ENCODE results near the gene ASPN. TPM values are rescaled to one million over a fixed set of nuclear protein-coding genes. Genes with fewer than 3 reads are reported as not detected.

ASPN gene
- total and polyA plus RNA-seq, 9 of the 15 experiments (the other 6 are each of a cell fraction or from before 2014, with no cell fraction given) = 0.03 to 0.07 TPM; not detected in 7

DNA sequence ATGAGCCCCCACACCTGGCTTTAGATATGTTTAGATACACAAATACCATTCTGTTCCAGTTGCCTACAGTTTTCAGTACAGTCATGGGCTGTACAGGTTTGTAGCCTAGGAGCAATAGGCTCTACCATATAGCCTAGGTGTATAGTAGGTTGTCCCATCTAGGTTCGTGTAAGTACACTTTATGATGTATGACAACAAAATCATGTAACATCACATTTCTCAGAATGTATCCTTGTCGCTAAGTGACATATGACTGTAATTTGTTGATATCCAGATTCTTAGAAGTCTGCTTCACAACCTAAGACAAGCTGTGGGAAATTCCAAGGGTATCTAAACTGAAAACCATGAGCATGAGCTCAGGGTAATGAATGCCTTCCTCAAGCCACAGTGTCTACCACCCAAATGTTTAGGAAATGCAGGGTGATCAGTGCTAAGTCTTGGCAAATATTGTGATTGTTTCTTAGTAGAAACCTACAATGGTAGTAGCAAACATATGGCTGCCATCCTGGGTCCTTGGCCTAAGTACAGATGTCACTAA is 45.1 kb upstream of the ASPN start (continued):
- TF ChIP-seq BRF1 (IDR thresholded peaks at IDR 0.05; ENCODE audit: borderline replicate concordance, extremely low read depth, insufficient read length) (no peak), ETV6 (IDR thresholded peaks at IDR 0.05; ENCODE audit: borderline replicate concordance in 1 of 2, low read depth in 2 of 2, low read length in 1 of 2) (no peak), ETV6 (CRISPR knock-in tag; IDR thresholded peaks at IDR 0.05; ENCODE audit: borderline replicate concordance) (no peak), ZBTB17 (CRISPR knock-in tag; IDR thresholded peaks at IDR 0.05) (no peak), ZNF77 (CRISPR knock-in tag; IDR thresholded peaks at IDR 0.05) (no peak), HNRNPLL (IDR thresholded peaks at IDR 0.05; ENCODE audit: low read depth, low read length, poor library complexity, severe bottlenecking) (no peak), CBFA2T3 (IDR thresholded peaks at IDR 0.05) (no peak), FOXK2 (conservative IDR thresholded peaks at IDR 0.05 in 1 of 2, IDR thresholded peaks at IDR 0.05 in 1 of 2; ENCODE audit: low read depth in 2 of 2) (no peak), TCF3 (CRISPR knock-in tag; IDR thresholded peaks at IDR 0.05) (no peak)
- TF ChIP-seq, protein P1, sequence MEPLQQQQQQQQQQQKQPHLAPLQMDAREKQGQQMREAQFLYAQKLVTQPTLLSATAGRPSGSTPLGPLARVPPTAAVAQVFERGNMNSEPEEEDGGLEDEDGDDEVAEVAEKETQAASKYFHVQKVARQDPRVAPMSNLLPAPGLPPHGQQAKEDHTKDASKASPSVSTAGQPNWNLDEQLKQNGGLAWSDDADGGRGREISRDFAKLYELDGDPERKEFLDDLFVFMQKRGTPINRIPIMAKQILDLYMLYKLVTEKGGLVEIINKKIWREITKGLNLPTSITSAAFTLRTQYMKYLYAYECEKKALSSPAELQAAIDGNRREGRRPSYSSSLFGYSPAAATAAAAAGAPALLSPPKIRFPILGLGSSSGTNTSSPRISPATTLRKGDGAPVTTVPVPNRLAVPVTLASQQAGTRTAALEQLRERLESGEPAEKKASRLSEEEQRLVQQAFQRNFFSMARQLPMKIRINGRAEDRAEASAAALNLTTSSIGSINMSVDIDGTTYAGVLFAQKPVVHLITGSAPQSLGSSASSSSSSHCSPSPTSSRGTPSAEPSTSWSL (CRISPR knock-in tag; IDR thresholded peaks at IDR 0.05; ENCODE audit: borderline replicate concordance) = no peak
- TF ChIP-seq, protein P2, sequence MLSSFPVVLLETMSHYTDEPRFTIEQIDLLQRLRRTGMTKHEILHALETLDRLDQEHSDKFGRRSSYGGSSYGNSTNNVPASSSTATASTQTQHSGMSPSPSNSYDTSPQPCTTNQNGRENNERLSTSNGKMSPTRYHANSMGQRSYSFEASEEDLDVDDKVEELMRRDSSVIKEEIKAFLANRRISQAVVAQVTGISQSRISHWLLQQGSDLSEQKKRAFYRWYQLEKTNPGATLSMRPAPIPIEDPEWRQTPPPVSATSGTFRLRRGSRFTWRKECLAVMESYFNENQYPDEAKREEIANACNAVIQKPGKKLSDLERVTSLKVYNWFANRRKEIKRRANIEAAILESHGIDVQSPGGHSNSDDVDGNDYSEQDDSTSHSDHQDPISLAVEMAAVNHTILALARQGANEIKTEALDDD (IDR thresholded peaks at IDR 0.05) = no peak
- TF ChIP-seq, protein P3, sequence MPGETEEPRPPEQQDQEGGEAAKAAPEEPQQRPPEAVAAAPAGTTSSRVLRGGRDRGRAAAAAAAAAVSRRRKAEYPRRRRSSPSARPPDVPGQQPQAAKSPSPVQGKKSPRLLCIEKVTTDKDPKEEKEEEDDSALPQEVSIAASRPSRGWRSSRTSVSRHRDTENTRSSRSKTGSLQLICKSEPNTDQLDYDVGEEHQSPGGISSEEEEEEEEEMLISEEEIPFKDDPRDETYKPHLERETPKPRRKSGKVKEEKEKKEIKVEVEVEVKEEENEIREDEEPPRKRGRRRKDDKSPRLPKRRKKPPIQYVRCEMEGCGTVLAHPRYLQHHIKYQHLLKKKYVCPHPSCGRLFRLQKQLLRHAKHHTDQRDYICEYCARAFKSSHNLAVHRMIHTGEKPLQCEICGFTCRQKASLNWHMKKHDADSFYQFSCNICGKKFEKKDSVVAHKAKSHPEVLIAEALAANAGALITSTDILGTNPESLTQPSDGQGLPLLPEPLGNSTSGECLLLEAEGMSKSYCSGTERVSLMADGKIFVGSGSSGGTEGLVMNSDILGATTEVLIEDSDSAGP (CRISPR knock-in tag; IDR thresholded peaks at IDR 0.05) = no peak

Measured in K562 (cell line).